ENCODE measurements around the gene SHLD3.

SHLD3 gene

DNA sequence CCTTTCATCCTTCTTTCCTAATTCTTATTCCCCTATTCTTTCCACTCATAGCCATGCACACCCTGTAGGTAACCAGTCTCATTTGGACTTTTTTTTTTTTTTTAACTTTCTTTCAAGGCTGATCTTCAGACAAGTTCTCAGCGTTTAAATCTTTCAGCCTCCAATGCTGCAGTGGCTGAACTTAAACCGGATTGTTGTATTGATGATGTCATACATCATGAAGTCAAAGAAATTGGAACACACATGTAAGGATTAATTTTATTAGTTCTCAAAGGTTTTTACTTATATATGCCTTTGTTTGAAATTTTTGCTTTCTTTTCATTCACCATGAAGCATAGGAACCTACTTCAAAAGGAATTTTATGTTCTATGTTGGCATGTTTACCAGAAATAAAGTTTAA lies 22.1 kb downstream of the SHLD3 start:
- DNase-seq (ENCODE audit: low spot score) = no peak
- no peak for TF ChIP-seq CTCF (IDR thresholded peaks at IDR 0.05; ENCODE audit: extremely low read depth, insufficient read depth, missing control alignments)
- in situ Hi-C loops (cut with MboI; ENCODE audit: low pct_unique_long_range_greater_than_20kb, low sequenced_read_pairs, unreplicated experiment) = no loop called here

DNA sequence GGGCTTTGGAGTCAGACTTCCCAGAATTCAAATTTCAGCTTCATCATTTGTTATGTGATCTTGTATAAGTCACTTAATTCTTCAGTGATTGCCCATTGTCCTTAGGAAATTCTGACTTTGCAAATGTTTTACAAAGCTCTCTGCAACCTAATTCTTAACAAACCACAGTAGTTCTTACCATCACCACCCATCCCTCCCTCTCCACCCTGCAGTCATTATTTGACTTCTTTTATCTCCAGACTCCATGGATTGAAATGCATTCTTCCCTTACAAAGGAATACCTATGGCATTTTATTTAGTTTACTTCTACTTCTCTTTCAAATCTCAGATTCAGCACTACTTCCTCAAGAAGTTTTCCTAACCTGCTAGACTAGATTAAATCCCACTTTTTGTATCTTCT lies 23.1 kb downstream of the SHLD3 start:
- DNase-seq (ENCODE audit: low spot score) = no peak
- no peak for TF ChIP-seq CTCF (IDR thresholded peaks at IDR 0.05; ENCODE audit: extremely low read depth, insufficient read depth, missing control alignments)
- in situ Hi-C loops (cut with MboI; ENCODE audit: low pct_unique_long_range_greater_than_20kb, low sequenced_read_pairs, unreplicated experiment) = no loop called here

DNA sequence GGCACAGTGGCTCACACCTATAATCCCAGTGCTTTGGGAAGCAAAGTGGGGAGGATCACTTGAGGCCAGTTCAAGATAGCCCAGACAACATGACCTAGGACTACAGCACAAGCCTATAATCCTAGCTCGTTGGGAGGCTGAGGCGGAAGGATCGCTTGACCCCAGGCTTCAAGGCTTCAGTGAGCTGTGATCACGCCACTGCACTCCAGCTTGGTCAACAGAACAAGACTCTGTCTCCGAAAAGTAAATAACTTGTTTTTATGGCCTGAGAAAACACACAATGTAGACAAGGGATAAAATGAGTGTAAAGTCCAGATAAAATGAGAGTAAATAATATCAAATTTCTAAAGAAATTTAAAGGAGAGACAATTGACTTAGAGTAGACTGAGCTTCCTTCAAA lies 26.3 kb downstream of the SHLD3 start:
- in situ Hi-C loops (cut with MboI; ENCODE audit: low pct_unique_long_range_greater_than_20kb, low sequenced_read_pairs, unreplicated experiment) = no loop called here
- TF ChIP-seq CTCF (IDR thresholded peaks at IDR 0.05; ENCODE audit: extremely low read depth, insufficient read depth, missing control alignments) = no peak
- DNase-seq (ENCODE audit: low spot score) = no peak

- in situ Hi-C loops (cut with MboI; ENCODE audit: low pct_unique_long_range_greater_than_20kb, low sequenced_read_pairs, unreplicated experiment) = no loop called here
- no peak for DNase-seq (ENCODE audit: low spot score)
These were observed 29.9 kb downstream of the SHLD3 start for GRCh38 chr5:65654713-65655112.

DNA sequence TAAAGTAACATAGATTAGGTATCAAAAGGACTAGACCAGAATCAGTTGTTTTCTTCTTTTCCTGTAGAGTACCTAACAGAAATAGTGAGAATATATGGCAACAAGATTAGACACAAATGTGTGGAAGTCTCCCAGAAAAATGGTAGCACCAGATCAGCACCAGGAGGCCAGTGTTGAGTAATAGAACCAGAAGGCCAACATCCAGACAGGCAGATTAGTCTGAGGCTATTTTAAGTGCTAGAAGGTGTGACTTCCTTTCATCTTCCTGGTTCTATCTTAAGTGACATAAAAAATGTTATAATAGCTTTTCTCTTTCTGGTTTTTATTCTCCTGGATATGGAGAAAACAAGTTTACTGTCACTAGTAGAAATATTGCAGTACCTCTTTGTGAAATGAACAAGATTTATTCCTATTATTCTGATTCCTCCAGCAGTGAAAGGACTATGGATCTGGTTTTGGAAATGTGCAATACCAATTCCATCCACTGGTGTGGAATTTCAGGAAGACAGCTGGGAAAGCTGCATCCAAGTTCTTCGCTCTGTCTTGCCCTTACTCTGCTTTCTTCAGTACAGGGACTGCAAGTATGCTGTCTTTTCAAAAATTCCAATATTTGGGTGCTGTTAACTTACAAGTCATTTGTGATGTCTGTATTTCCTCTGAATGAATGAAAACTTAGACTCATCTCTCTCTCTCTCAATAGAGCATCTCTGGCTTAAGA lies 39.1 kb downstream of the SHLD3 start:
- in situ Hi-C loops (cut with MboI; ENCODE audit: low pct_unique_long_range_greater_than_20kb, low sequenced_read_pairs, unreplicated experiment) = no loop called here
- TF ChIP-seq CTCF (IDR thresholded peaks at IDR 0.05; ENCODE audit: extremely low read depth, insufficient read depth, missing control alignments) = no peak
- no peak for DNase-seq (ENCODE audit: low spot score)

More at GRCh38 chr5:65654713-65655112, 29.9 kb downstream of the SHLD3 start:
- no peak for TF ChIP-seq CTCF (IDR thresholded peaks at IDR 0.05; ENCODE audit: extremely low read depth, insufficient read depth, missing control alignments)

GRCh38 chr5:65668696-65669095 lies 43.9 kb downstream of the SHLD3 start:
- no peak for DNase-seq (ENCODE audit: low spot score)
- no peak for TF ChIP-seq CTCF (IDR thresholded peaks at IDR 0.05; ENCODE audit: extremely low read depth, insufficient read depth, missing control alignments)
- in situ Hi-C loops (cut with MboI; ENCODE audit: low pct_unique_long_range_greater_than_20kb, low sequenced_read_pairs, unreplicated experiment) = no loop called here
